WTC11 (cell line): ENCODE data around the gene ERGIC3.

Experiments
- ATF1 ChIP-seq: sonication (generic); formaldehyde crosslinking; IDR thresholded peaks from 2 replicates; pipeline ENCODE4 v1.8.1; 2023; ENCODE audit warnings: mild to moderate bottlenecking, moderate library complexity, missing genetic modification reagents
- CREB1 ChIP-seq: sonication (generic); formaldehyde crosslinking; IDR thresholded peaks from 2 replicates; pipeline ENCODE4 v1.8.0; 2023; ENCODE audit warnings: mild to moderate bottlenecking, missing genetic modification reagents
- CTCF ChIP-seq: fragments of 200-600 bp; IDR thresholded peaks from 2 replicates; pipeline ENCODE4 v1.8.0; 2022; ENCODE audit warnings: antibody characterized with exemption
- ERG ChIP-seq: fragments of 250-450 bp; sonication (Bioruptor Pico); IDR thresholded peaks from 2 replicates; pipeline ENCODE4 v1.8.0; 2021; ENCODE audit warnings: mild to moderate bottlenecking
- HMGXB4 ChIP-seq: sonication (generic); formaldehyde crosslinking; IDR thresholded peaks from 2 replicates; pipeline ENCODE4 v1.8.1; 2023; ENCODE audit warnings: mild to moderate bottlenecking, moderate library complexity, missing genetic modification reagents
- MAX ChIP-seq: sonication (generic); formaldehyde crosslinking; IDR thresholded peaks from 2 replicates; pipeline ENCODE4 v1.8.0; 2022; ENCODE audit warnings: mild to moderate bottlenecking, missing genetic modification reagents
- MXD4 ChIP-seq: fragments of 250-450 bp; sonication (Bioruptor Pico); IDR thresholded peaks from 2 replicates; pipeline ENCODE4 v1.8.0; 2021; ENCODE audit warnings: mild to moderate bottlenecking, moderate library complexity, borderline replicate concordance
- SMAD4 ChIP-seq: sonication (generic); formaldehyde crosslinking; IDR thresholded peaks from 2 replicates; pipeline ENCODE4 v1.8.0; 2022; ENCODE audit warnings: mild to moderate bottlenecking, missing genetic modification reagents
- STAT6 ChIP-seq: sonication (generic); formaldehyde crosslinking; conservative IDR thresholded peaks from 2 replicates; pipeline ENCODE4 v1.8.1; 2023; ENCODE audit warnings: mild to moderate bottlenecking, low read depth, missing genetic modification reagents, moderate library complexity
- ZBTB43 ChIP-seq: sonication (generic); formaldehyde crosslinking; IDR thresholded peaks from 2 replicates; pipeline ENCODE4 v1.8.1; 2023; ENCODE audit warnings: mild to moderate bottlenecking, missing genetic modification reagents

GRCh38 chr20:35602851-35603495 lies 61.1 kb downstream of the ERGIC3 start:
- TF ChIP-seq ATF1 (no peak), CTCF (no peak), CREB1 (CRISPR knock-in tag) (no peak), ZBTB43 (CRISPR knock-in tag) (no peak), HMGXB4 (CRISPR knock-in tag) (no peak), MXD4 (CRISPR knock-in tag) (no peak), ERG (no peak), MAX (CRISPR knock-in tag) (no peak), SMAD4 (no peak), STAT6 (CRISPR knock-in tag) (no peak)
